Activated T-cell treated with anti-CD3 and anti-CD28 coated beads for 24 hours (primary cell): ENCODE data around the gene BACE2.

Source experiments
- DNase-seq: peaks from one replicate; pipeline ENCODE4 v3.0.0-alpha.2; 2020; ENCODE audit warnings: low read depth

BACE2 gene

GRCh38 chr21:41321908-41322495 is 154.0 kb downstream of the BACE2 start:
- DNase-seq, result no peak

- DNase-seq, result no peak
Measured at GRCh38 chr21:41322496-41323382, 154.8 kb downstream of the BACE2 start.

GRCh38 chr21:41325138-41325912 is 157.4 kb downstream of the BACE2 start:
- no peak for DNase-seq

- DNase-seq, result no peak
Measured at GRCh38 chr21:41326414-41327080, 158.6 kb downstream of the BACE2 start.

GRCh38 chr21:41327753-41328152 is 159.8 kb downstream of the BACE2 start:
- no peak for DNase-seq

GRCh38 chr21:41328660-41329607 is 161.0 kb downstream of the BACE2 start:
- no peak for DNase-seq
